IMR-90 (cell line): ENCODE data around the gene CPTP. TPM values are rescaled to one million over a fixed set of nuclear protein-coding genes. Genes with fewer than 3 reads are reported as not detected.

Source experiments
- ATAC-seq: fragments of 200-7000 bp; cut with Tn5 transposase; 2 replicates; pipeline ENCODE4 v1.9.1; 2020; ENCODE audit warnings: low read depth, mild to moderate bottlenecking, moderate library complexity
- BruUV-seq: library from RNA; stranded (reverse); fragments of 400-500 nt; replicated peaks from 2 replicates; lab custom pipeline; 2021; lab: Mats Ljungman, UMichigan
- CTCF ChIA-PET: fragments of 300-600 bp; formaldehyde crosslinking; extraction: SDS; loops from one replicate; lab custom pipeline; 2021; ENCODE audit warnings: antibody characterized with exemption; lab: Yijun Ruan, JAX
- POLR2A ChIA-PET: fragments of 300-600 bp; sonication (Branson Sonifier 250); formaldehyde crosslinking; loops from one replicate; lab custom pipeline; 2022; ENCODE audit warnings: antibody characterized with exemption; ENCODE audit not compliant: unreplicated experiment; lab: Charles Lee
- DNase-seq: peaks from one replicate; pipeline ENCODE4 v3.0.0; 2013
- H2AFZ ChIP-seq: replicated peaks from 2 replicates; pipeline ENCODE3; 2013; ENCODE audit warnings: low read length, mild to moderate bottlenecking; ENCODE audit not compliant: poor library complexity
- H2AK5ac ChIP-seq: 2 replicates; pipeline ENCODE4 v1.6.1; 2013; ENCODE audit warnings: low read depth, low read length, inconsistent platforms
- H2AK9ac ChIP-seq: replicated peaks from 2 replicates; pipeline ENCODE3; 2013; ENCODE audit warnings: mild to moderate bottlenecking, low read depth, low read length, moderate library complexity; ENCODE audit not compliant: poor library complexity
- H2BK120ac ChIP-seq: 2 replicates; pipeline ENCODE4 v1.6.1; 2013; ENCODE audit warnings: low read depth, low read length, inconsistent platforms
- H2BK15ac ChIP-seq: 3 replicates; pipeline ENCODE4 v1.6.1; 2013; ENCODE audit warnings: low read depth, low read length, inconsistent platforms
- H2BK20ac ChIP-seq: 2 replicates; pipeline ENCODE4 v1.6.1; 2013; ENCODE audit warnings: low read depth, mild to moderate bottlenecking, inconsistent platforms, low read length, moderate library complexity
- H2BK5ac ChIP-seq: 2 replicates; pipeline ENCODE4 v1.6.1; 2013; ENCODE audit warnings: mild to moderate bottlenecking, low read depth, low read length, inconsistent platforms; ENCODE audit not compliant: poor library complexity, severe bottlenecking
- H3K14ac ChIP-seq: replicated peaks from 2 replicates; pipeline ENCODE4 v1.6.1; 2013; ENCODE audit warnings: low read depth, low read length, inconsistent platforms
- H3K18ac ChIP-seq: 2 replicates; pipeline ENCODE4 v1.6.1; 2013; ENCODE audit warnings: low read depth, low read length, control low read depth
- H3K23ac ChIP-seq: 2 replicates; pipeline ENCODE4 v1.6.1; 2013; ENCODE audit warnings: low read depth, low read length, inconsistent platforms
- H3K27ac ChIP-seq: 2 replicates; pipeline ENCODE4 v1.5.1; 2013; ENCODE audit warnings: mild to moderate bottlenecking, control low read depth, low read length; ENCODE audit not compliant: insufficient read depth
- H3K27me3 ChIP-seq: 2 replicates; pipeline ENCODE4 v1.6.1; 2013; ENCODE audit warnings: low read length; ENCODE audit not compliant: control insufficient read depth, insufficient read depth
- H3K36me3 ChIP-seq: 2 replicates; pipeline ENCODE4 v1.6.1; 2013; ENCODE audit warnings: low read length, mixed read lengths; ENCODE audit not compliant: control insufficient read depth, insufficient read depth
- H3K4ac ChIP-seq: 2 replicates; pipeline ENCODE4 v1.6.1; 2013; ENCODE audit warnings: low read depth, low read length, inconsistent platforms
- H3K4me1 ChIP-seq: 2 replicates; pipeline ENCODE4 v1.6.1; 2013; ENCODE audit warnings: low read length, mixed read lengths; ENCODE audit not compliant: control insufficient read depth, insufficient read depth
- H3K4me2 ChIP-seq: 2 replicates; pipeline ENCODE4 v1.6.1; 2013; ENCODE audit warnings: low read depth, mild to moderate bottlenecking, control low read depth, low read length, moderate library complexity
- H3K4me3 ChIP-seq: 2 replicates; pipeline ENCODE4 v1.5.1; 2013; ENCODE audit warnings: low read depth, mild to moderate bottlenecking, control low read depth, low read length, moderate library complexity; ENCODE audit not compliant: insufficient read depth
- H3K56ac ChIP-seq: 2 replicates; pipeline ENCODE4 v1.6.1; 2013; ENCODE audit warnings: low read length, inconsistent platforms; ENCODE audit not compliant: insufficient read depth; ENCODE audit errors: extremely low read depth
- H3K79me1 ChIP-seq, 2 experiments: 2 replicates each; pipeline ENCODE4 v1.6.1; 2013; ENCODE audit warnings: low read length in 2 of 2, inconsistent platforms in 1 of 2, low read depth in 1 of 2
- H3K9ac ChIP-seq: 2 replicates; pipeline ENCODE4 v1.6.1; 2013; ENCODE audit warnings: low read depth, low read length, control low read depth
- H3K9me1 ChIP-seq: 2 replicates; pipeline ENCODE4 v1.6.1; 2013; ENCODE audit warnings: low read length, inconsistent platforms; ENCODE audit not compliant: insufficient read depth
- H3K9me3 ChIP-seq: 2 replicates; pipeline ENCODE4 v1.6.1; 2013; ENCODE audit warnings: low read length; ENCODE audit not compliant: control insufficient read depth, insufficient read depth
- H4K20me1 ChIP-seq: 2 replicates; pipeline ENCODE4 v1.6.1; 2013; ENCODE audit warnings: low read length, inconsistent platforms; ENCODE audit not compliant: insufficient read depth
- H4K5ac ChIP-seq: 2 replicates; pipeline ENCODE4 v1.6.1; 2013; ENCODE audit warnings: mild to moderate bottlenecking, low read depth, low read length, control low read depth
- H4K8ac ChIP-seq, 2 experiments: 2 replicates each; pipeline ENCODE4 v1.6.1; 2013; ENCODE audit warnings: low read depth in 2 of 2, low read length in 2 of 2, control low read depth in 1 of 2, inconsistent platforms in 1 of 2
- H4K91ac ChIP-seq: 2 replicates; pipeline ENCODE4 v1.6.1; 2013; ENCODE audit warnings: low read depth, low read length, inconsistent platforms; ENCODE audit not compliant: insufficient read depth
- CEBPB ChIP-seq: IDR thresholded peaks from 2 replicates; pipeline ENCODE4 v1.6.1; 2012; ENCODE audit warnings: low read depth, low read length, improper control_type of control experiment
- CTCF ChIP-seq: conservative IDR thresholded peaks from 2 replicates; pipeline ENCODE4 v1.5.1; 2012; ENCODE audit warnings: mild to moderate bottlenecking, low read depth, low read length, improper control_type of control experiment
- ELK1 ChIP-seq: fragments of 150-350 bp; IDR thresholded peaks from 2 replicates; pipeline ENCODE4 v1.6.1; 2016; ENCODE audit warnings: low read depth, mild to moderate bottlenecking, low read length, moderate library complexity, borderline replicate concordance
- MAZ ChIP-seq: IDR thresholded peaks from 2 replicates; pipeline ENCODE4 v1.6.1; 2012; ENCODE audit warnings: low read depth, mild to moderate bottlenecking, low read length, improper control_type of control experiment, moderate library complexity, borderline replicate concordance
- MXI1 ChIP-seq: IDR thresholded peaks from 2 replicates; pipeline ENCODE4 v1.6.1; 2012; ENCODE audit warnings: low read depth, mild to moderate bottlenecking, low read length, moderate library complexity, borderline replicate concordance
- NFE2L2 ChIP-seq: fragments of 150-350 bp; IDR thresholded peaks from 2 replicates; pipeline ENCODE4 v1.6.1; 2016; ENCODE audit warnings: low read depth, mild to moderate bottlenecking, low read length
- POLR2A ChIP-seq: IDR thresholded peaks from 2 replicates; pipeline ENCODE4 v1.6.1; 2012; ENCODE audit warnings: mild to moderate bottlenecking, low read depth, low read length
- RAD21 ChIP-seq: IDR thresholded peaks from 2 replicates; pipeline ENCODE4 v1.6.1; 2012; ENCODE audit warnings: low read length, improper control_type of control experiment
- RCOR1 ChIP-seq: IDR thresholded peaks from 2 replicates; pipeline ENCODE4 v1.6.1; 2012; ENCODE audit warnings: mild to moderate bottlenecking, low read length, improper control_type of control experiment; ENCODE audit not compliant: insufficient replicate concordance
- RFX5 ChIP-seq: IDR thresholded peaks from 2 replicates; pipeline ENCODE4 v1.8.0; 2012; ENCODE audit warnings: low read depth, mild to moderate bottlenecking, low read length, moderate library complexity
- WGBS, 2 experiments: methylation state at CpG; one replicate each; pipeline versions ENCODE4 v1.1.5 to v1.1.7; 2013; ENCODE audit warnings: missing lambda C conversion rate in 2 of 2; ENCODE audit not compliant: insufficient read length in 1 of 2; ENCODE audit errors: extremely low coverage in 2 of 2; 5-methylcytosine and 5-hydroxymethylcytosine counted together
- dilution Hi-C: fragments of 300-500 bp; cut with HindIII; formaldehyde crosslinking; loops from one replicate; pipeline ENCODE4 v1.14.3; 2018; ENCODE audit warnings: low sequenced_read_pairs; ENCODE audit not compliant: unreplicated experiment
- in situ Hi-C: fragments of 300-500 bp; cut with MboI; formaldehyde crosslinking; loops from 3 replicates; pipeline ENCODE4 v1.14.3; 2019; ENCODE audit warnings: low sequenced_read_pairs, inconsistent platforms, mixed read lengths
- intact Hi-C: fragments of 100-400 bp; cut with micrococcal nuclease; formaldehyde crosslinking; loops from 2 replicates; pipeline ENCODE4 v1.10.0; 2022
- polyA plus RNA-seq, 3 experiments: library from polyadenylated mRNA; depleted of rRNA; stranded (reverse); fragments of >200 nt; gene quantifications; 2 replicates each; pipeline ENCODE4 v1.2.3, GENCODE V29; 2012; ENCODE audit warnings: low replicate concordance in 1 of 3
- total RNA-seq: library from RNA; depleted of rRNA; stranded (reverse); fragments of >200 nt; gene quantifications from 2 replicates; pipeline ENCODE4 v1.2.3, GENCODE V29; 2012

Gene CPTP
- total and polyA plus RNA-seq, 2 of the 4 experiments (the other 2 are of a cell fraction) = 2.7 to 12.1 TPM

- no peak overlapping the region for H3K4ac ChIP-seq
- CTCF ChIA-PET = interaction anchor here (0.5 kb wide), 1 partner anchor 119 kb away, joined by 3 read pairs; no protein-coding TSS in a partner anchor
- peaks cover 11% of the 10 kb centered on the region for H3K4me1 ChIP-seq
- H4K5ac ChIP-seq = no peak overlapping the region
- H3K9ac ChIP-seq = no peak overlapping the region
- no peak overlapping the region for H2AK5ac ChIP-seq
- H4K8ac ChIP-seq = no peak overlapping the region
- peaks cover 11% of the 10 kb centered on the region; the same call in 1 of the 2 replicates for H4K20me1 ChIP-seq
- TF ChIP-seq NFE2L2 (no peak), MXI1 (no peak), CEBPB (no peak), MAZ (no peak), CTCF (no peak), RFX5 (no peak), ELK1 (no peak), RCOR1 (no peak), POLR2A (no peak), RAD21 (no peak)
- H3K23ac ChIP-seq = no peak overlapping the region
- H3K27ac ChIP-seq = no peak overlapping the region
- H3K18ac ChIP-seq = no peak overlapping the region
- DNase-seq (no peak), ATAC-seq (no peak)
- no peak overlapping the region for H3K4me3 ChIP-seq
- POLR2A ChIA-PET = no interaction called here
- H3K27me3 ChIP-seq = no peaks in the 10 kb centered on the region
- no peaks in the 10 kb centered on the region for H3K9me3 ChIP-seq
- no peak overlapping the region for H2BK5ac ChIP-seq
- WGBS, 2 experiments = 92% methylated on average over 9 of the region's 16 CpGs; no CpG with 5 or more reads in 1 of the 2 experiments
- H2AFZ ChIP-seq = no peak overlapping the region
- H2BK15ac ChIP-seq = no peak overlapping the region
- 0 out of 2 replicates have a peak, but pooled peaks cover 3% of the 10 kb centered on the region for H3K9me1 ChIP-seq
- H4K91ac ChIP-seq = no peak overlapping the region
- intact Hi-C loops = no loop called here
- no peak overlapping the region for H2BK120ac ChIP-seq
- H3K4me2 ChIP-seq = no peak overlapping the region
- no peak overlapping the region for H2BK20ac ChIP-seq
- no peak overlapping the region for H3K56ac ChIP-seq
- H3K36me3 ChIP-seq = peaks cover 8% of the 10 kb centered on the region
- in situ Hi-C loops = no loop called here
- no TSS peak for BruUV-seq
- H3K14ac ChIP-seq = no peak overlapping the region
- peaks cover under 1 to 46% of the 10 kb centered on the region in 2 experiments; a peak in 3 of 4 replicates for H3K79me1 ChIP-seq
- dilution Hi-C loops = no loop called here
- H2AK9ac ChIP-seq = no peak overlapping the region
These were observed 46.2 kb downstream of the CPTP start for GRCh38 chr1:1370771-1371300.
